Stimulated activated CD4-positive, alpha-beta T cell treated with anti-CD3 and anti-CD28 coated beads, Interleukin-2, amount 100 ng/mL, for 48 hours (primary cell): ENCODE data around the gene FRAS1.
"Not testable (repeated sequence)": the region's sequence is repeated elsewhere in the genome, so short reads cannot be mapped to it uniquely, and the experiment has no call there.

Source experiments
- DNase-seq, 2 donors: peaks; one replicate each; pipeline ENCODE4 v3.0.0-alpha.2; 2020

Gene FRAS1

DNA sequence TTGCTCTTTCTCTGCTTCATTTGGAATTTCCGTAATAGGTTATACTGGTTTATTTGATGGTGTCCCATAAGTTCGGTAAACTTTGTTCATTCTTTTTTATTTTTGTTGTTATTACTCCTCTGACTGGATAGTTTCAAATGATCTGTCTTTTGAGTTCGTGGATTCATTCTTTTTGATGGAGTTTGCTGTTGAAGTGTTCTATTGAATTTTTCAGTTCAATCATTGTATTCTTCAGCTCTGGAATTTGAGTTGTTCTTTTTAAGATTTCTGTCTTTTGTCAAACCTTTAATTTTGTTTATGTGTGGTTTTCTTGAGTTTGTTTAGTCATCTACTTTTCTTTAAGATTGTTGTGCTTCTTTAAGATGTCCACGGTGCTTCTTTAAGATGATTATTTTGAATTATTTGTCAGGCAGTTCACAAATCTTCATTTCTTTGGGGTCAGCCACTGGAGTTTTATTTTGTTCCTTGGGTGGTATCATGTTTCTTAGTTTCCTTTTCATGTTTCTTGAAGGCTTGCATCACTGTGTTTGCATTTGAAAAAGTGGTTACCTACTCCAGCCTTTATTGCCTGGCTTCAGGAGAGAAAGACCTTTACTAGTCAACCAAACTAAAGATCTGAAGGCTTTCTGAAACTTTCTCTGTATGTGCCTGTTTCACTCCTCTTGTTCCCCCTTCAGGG is 339.6 kb downstream of the FRAS1 start:
- no peak for DNase-seq

DNA sequence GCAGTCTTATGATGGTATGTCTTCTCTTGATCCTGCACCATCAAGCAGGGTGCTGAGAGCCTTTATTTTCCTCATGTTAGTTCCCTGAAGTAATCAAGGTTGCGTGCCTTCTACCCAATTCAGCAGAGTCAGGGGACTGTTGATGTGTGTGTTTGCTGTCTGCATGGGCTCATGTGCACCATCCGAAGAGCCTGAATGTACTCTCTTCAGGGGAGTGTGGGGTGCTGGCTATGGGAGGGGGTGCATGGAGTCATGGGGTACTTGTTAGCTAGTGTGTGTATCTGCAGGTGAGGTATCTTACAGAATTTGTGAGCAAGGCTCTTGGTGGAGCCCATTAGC is 340.1 kb downstream of the FRAS1 start:
- DNase-seq: no peak

DNA sequence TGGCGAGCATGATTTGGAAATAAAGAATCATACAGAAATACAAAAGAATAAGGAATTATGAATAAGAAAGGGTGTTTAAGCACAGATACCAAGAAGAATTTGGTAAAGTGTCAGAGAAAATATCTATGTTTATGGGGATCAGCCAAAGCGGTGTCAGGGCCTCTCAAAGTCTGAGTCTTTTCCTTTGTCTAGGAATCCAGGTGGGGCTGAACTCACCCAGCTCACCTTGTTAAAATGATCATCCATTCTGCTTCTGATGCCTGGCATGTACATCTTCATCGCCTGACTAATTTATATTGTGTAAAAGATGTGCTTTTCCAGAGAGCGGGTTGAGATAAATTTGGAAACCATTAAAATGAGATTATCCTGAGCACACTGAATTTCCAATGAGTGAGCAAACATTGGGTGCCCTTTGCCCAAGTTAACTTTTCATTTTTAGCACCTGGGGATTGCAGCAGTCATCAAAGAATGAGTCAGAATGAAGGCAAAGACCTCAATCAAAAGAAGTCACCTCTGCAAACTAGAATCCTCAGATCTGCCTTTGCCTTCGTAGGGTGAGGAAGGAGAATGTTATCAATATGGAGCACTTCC is 352.6 kb downstream of the FRAS1 start:
- no peak for DNase-seq

DNA sequence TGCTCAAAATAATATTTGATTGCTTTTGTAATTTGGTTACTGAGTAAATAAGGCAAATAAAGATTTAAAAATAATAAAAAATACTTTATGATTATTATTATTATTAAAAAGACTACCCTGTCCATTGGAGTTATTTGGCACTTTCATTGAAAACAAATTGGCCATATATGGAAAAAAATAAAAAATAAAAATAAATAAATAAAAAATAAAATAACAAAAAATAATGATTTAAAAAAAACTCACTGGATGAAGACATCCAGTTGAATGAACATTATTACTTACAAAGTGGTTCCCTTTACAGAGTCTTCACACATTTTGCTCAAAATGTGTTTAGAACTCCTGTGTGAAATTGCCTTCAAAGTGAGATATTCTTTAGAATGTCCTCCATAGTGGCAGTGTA is 353.1 kb downstream of the FRAS1 start:
- DNase-seq: no peak

DNA sequence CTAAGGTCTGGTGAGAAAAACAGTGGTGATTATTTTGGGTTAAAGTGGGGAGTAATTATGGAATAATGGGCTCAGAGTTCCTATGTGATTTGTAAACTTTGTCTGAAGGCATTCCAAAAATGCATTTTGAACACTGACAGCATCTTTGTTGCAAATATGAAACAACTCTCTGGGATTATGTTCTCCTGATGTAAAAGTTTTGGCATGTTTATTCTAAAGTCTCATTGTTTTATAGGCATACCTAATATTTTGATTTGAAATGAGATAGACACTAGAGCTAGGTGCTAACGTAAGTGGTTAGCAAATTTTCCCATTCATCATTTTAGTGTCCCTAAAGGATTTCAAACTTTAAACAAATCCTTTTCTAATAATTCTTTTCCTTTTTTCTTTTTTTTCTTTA is 353.6 kb downstream of the FRAS1 start:
- no peak for DNase-seq

DNA sequence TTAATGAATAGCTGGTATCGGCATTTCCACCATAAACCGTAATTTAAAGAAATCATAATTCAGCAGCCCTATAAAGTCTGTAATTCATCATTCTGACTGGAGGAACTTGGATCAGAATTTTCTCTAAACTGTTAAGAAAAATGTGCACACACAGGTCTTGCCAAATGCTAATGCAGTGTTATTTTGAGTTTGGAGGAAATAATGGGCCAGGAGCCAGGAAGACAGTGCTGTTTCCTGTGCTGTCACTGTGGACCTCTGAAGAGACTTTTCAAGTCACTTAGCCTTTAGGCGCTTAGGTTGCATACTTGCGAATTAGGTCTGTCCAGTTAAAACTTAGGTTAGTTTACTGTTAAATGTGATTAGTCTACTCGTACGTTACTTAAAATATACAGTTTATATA is 357.0 kb downstream of the FRAS1 start:
- DNase-seq: no peak

DNA sequence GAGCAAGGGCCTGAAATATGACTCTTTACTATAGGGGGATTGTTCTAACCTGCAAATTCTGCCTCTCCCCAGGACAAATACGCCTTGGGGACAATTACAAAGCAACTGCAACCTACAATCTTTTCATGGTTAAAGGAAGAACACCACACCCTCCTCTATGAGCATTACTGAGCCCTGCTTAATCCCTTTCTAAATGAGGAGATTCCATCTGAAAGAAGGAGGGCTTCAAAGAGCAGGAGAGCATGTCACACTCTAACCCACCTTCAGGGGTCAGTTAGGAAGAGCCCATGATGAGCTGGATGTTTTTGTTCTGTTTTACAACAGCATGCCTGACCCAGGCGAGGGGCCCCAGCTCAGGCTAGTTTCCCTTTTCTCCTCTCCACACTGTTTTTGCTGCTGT is 360.5 kb downstream of the FRAS1 start:
- DNase-seq: no peak

DNA sequence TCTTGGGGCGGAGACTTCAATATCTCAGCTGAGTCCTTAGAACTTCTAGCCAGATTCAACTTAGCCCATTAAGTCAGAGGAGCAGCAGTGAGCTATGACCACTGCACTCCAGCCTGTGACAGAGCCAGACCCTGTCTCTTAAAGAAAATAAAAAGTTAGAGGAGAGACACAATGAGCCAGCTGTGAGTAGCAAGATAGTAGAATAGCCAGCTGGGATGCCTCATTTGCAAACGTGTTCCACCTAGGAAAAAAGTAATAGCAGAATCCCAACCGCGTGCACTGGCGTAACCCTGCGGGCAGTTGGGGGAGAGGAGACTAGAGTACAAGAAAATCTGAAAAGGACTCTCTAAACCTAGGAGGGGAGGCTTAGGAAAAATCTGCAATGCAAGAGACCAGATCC is 361.3 kb downstream of the FRAS1 start:
- no peak for DNase-seq

DNA sequence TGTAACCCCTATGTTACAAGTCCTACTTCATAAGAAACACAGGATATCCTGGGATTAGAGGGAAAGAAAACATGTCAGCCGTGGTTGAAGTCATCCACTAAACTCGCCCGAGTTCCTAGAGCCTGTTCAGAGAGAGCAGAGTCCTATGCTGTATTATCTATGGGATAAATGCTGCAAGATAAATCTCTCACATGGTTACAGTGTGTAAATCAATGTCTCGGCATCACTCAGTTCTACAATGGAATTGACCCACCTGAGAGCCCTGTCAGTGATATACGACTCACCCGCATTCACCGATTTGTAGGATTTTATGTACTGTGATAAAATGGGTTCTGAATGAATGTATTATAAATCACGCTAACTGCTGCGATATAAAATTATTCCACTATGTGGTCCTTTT is 366.7 kb downstream of the FRAS1 start:
- no peak for DNase-seq

DNA sequence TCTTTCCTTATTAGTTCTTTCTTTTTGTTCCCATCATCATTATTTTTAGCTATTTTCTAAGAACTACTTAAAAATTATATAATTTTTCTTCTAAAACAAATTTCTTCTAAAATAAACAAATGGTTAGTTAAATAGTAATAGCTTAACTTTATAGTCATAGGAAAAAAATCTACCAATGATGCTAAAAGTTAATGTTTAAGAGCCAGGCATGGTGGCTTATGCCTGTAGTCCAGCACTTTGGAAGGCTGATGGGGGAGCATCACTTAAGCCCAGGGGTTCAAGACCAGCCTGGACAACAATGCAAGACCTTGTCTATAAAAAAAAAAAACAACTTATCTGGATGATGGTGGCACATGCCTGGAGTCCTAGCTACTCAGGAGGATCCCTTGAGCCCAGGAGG is 367.3 kb downstream of the FRAS1 start:
- no peak for DNase-seq

DNA sequence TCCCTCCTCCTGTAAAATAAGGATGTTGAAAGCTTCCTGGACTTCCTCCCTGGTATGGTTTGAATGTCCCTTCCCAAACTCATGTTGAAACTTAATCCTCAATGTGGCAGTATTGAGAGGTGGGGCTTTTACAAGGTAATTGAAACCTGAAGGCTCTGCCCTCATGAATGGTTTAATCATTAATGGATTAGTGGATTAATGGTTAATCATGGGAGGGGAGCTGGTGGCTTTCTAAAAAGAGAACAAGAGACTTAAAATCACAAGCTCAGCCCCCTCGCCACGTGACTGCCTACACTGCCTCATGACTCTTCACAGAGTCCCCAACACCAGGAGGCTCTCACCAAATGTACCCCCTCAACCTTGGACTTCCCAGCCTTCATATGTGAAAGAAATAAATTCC is 369.8 kb downstream of the FRAS1 start:
- DNase-seq: no peak

DNA sequence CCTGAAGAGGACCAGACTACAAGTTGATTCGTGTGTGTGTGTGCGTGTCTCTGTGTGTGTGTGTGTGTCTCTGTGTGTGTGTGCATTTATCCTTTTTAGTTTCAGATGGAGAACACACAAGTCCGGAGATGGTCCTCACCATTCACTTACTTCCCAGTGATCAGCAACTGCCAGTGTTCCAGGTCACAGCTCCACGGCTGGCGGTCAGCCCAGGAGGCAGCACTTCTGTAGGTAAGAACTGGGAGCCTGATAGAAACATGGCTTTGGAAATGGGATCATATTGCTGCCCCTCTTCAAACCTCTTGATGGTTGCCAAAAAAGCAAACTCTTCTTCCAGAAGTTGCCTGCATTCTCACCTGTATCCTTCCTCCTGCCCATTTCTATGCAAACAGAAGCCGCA is 371.9 kb downstream of the FRAS1 start:
- no peak for DNase-seq

DNA sequence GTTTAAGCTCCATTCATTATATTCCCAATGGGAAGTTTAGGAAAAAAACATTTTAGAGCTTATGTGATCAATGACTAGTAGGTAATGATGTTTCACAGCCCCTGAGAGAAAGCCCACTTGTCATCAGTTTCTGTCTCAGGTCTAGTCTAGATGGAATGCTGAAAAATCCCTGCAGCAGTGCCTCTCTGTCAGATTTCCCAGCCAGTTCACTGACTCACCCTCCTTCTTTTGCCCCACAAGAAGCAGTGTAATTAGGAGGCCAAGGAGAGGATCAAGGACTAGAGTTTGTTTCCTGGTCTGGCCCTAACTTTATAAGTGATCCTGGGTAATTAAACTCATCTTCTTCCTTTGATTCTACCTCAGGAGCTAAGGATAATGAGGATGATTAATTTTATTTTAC is 375.8 kb downstream of the FRAS1 start:
- DNase-seq: no peak

DNA sequence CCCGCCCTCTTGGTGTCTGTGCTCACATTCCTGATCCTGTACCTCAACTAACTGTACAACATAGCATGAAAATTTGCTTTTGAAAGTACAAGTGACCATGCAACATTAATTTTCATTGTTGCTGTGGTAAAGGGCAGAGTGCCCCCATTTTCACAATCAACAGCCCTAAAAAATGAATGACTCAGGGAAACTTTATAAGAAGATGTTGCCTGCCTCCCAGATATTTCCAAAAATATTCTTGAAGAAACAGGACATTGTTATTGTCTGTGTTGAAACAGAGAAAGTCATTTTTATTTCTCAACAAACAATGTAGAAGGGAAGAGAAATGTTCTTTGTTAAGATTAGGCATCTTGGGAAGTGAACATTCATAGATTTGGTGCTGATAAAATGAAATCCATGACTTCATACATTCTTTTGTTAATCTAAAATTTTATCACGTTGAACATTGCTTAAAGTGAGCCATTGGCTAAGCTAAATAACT is 380.5 kb downstream of the FRAS1 start:
- no peak for DNase-seq

DNA sequence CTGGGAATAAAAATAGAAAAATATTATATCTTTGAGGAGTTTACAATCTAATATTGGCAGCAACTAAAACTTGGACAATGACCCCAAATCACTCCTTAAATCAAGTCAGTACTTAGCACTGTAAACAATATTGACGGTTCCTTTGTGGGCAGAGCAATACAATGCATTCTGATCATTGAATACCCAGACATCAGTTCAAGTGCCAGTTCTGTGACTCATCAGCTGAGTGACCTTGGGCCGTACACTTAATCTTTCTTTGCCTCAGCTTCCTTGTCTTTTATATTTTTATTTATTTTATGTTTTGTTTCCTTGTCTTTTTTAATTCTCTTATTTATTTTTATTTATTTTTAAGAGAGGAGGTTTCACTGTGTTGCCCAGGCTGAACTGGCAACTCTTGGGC is 382.2 kb downstream of the FRAS1 start:
- DNase-seq: no peak

DNA sequence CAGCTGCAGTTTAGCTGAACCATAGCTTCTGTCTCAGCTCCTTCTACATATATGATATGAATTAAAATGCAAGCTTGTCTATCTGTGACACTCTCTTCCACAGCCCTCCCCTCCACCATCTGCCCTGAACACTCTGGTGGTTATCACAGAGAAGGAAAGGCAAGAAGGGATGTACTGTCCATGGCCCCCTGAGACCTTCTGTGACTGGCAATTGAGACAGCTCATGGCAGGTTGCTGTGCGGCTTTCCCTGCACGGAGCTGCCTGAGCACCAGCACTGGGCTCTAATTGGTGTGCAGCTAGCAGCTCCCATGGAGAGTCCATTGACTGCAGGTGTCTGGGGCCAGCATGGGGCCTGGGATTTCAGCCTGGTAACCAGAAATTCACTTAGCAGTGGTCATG is 384.6 kb downstream of the FRAS1 start:
- no peak for DNase-seq

DNA sequence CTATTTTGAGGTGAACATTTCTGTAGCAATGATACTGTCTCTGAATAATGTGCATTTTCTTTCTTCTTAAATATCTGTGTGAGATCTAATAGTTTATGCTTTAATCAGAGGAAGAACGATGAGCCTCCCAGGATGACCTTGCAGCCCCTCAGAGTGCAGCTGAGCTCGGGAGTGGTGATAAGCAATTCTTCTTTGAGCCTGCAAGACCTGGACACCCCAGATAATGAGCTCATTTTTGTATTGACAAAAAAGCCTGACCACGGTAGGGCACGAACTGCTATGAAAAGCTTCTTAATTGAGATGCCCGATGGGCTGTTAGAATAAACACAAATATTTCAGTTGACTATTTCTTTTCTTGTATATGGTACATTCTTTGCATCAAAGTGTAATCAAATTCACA is 389.5 kb downstream of the FRAS1 start:
- DNase-seq: no peak

DNA sequence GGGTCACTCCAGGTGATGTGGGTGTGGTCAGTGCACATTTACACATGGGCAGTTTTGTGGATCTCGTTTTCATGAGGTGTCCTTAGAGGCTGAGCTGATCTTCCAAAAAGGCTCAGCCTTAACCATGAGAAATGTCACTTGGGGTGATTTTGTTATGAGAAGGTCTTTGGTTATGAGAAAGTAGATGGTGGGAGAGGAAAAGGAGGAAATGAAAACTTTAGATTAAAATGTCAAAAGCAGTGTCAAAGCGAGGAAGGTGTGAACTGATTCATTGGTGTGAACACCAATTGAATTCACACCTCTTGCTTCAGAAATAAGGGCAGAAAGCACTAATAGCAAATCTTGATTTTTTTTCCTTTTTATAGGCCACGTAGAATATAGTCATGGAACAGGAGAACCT is 394.3 kb downstream of the FRAS1 start:
- no peak for DNase-seq

DNA sequence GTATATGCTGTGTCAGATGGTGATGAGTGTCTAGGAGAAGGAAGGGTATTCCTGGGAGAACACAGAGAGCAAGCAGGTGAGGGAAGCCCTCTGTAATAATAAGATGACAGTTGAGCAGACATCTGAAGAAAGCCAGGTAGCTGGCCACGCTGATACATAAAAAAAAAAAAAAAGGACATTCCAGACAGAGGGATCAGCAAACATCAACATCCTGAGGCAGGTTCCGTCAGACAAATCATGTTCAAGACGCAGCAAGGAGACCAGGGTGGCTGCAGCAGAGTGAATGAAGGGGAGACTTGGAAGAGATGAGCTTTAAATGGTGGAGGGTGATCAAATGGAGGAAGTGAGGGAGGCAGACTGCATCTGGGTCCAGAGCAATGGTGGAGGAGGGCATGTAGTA is 396.9 kb downstream of the FRAS1 start:
- no peak for DNase-seq

DNA sequence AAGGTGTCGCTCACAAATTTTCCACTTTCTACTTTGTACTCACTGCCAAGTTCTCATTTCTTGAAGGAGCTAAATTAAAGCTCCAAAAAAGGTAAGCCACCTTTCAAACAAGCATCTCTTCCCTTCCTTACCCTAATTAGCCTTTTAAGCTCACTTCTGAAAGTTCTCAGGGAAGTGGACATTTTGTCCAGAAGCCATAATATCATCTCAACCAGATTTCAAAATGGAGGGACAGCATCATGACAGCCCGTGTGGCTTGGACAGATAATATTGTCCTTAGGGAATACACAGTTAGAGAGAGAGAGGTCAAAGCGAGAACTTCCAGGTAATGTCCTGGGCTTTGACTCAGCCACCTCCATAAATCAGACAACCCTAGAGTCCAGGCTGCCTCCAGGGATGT is 400.6 kb downstream of the FRAS1 start:
- no peak for DNase-seq

DNA sequence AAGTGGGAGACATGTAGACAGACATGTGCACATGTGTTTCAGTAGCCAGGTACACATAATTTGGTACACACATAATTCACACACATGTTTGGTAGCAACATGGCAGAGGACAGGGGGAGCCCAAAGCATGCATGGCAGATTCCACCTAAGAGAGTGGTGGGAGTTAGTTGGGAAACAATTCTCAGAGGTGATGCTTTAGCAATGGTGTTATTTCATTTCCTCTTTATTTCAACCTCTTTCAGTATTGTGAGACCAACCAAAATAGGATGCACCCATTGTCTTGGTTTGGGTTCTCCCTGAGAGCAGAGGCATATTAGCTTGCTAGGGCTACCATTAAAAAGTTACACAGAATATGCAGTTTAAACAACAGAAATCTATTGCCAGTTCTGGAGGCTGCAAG is 402.2 kb downstream of the FRAS1 start:
- no peak for DNase-seq

DNA sequence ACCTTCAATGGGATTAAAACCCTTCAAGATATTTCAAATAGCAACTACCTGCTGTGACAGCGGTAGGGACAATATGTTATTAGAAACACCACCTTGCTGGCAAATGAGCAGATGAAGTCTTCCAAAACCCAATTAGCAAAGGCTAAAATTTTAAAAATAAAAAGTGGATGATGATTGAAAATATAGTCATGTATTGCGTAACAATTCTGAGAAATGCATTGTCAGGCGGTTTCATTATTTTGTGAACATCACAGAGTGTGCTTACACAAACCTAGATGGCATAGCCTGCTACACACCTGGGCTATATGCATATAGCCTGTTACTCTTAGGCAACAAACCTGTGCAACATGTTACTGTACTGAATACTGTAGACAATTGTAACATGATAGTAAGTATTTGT is 403.2 kb downstream of the FRAS1 start:
- DNase-seq: no peak

DNA sequence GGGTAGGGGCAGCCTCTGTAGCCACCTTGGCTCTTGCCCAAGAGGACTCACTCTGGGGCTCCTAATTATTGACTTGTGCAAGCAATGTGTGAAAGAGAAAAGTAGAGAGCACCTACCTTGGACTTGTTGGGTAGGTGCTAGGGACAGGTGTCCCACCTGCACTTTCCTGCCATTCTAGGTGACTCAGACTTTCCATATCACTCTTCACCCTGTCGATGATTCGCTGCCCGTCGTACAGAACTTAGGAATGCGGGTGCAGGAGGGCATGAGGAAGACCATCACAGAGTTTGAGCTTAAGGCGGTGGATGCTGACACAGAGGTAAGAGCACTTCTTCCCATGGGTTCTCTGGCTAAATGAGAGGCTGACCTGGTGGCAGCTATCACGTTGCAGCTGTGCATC is 407.1 kb downstream of the FRAS1 start:
- no peak for DNase-seq

DNA sequence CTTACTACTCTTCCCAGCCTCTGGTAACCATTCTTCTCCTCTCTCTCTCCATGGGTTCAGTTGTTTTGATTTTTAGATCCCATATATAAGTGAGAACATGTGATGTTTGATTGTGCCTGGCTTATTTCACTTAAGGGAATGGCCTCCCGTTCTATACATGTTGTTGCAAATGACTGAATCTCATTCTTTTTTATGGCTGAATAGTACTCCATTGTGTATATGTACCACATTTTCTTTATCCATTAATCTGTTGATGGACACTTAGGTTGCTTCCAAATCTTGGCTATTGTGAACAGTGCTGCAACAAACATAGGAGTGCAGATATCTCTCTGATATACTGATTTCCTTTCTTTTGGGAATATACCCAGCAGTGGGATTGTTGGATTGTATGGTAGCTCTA is 410.1 kb downstream of the FRAS1 start:
- DNase-seq: not testable (repeated sequence)

DNA sequence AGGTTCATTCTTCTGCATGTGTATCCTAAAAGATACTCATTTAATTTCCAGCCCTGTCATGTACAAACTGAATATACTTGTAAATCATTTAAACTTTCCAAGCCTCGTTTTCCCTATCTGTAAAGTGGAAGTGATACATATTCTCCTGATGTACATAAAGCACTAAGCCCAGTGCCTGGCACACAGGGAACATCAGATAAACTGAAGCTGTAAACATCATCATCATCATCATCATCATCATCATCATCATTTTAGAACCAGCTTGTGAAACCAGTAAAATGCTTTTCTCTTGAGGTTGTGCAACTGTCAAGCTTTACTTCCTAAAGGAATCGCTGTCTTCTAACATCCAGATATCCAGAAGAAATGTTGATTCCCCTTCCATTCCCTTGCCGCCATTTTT is 411.1 kb downstream of the FRAS1 start:
- DNase-seq: no peak
